CD4-positive, alpha-beta T cell treated with Interleukin-6 at 100 ng/mL for 8 hours (primary cell): ENCODE measurements around the gene DCST2.
A peak's percentile ranks its signal among the peaks of the same experiment; 100 is the strongest.

Experiments used
- DNase-seq: peaks from one replicate; pipeline ENCODE4 v3.0.0-alpha.2; 2020; ENCODE audit warnings: mixed read lengths, low spot score

DCST2 gene

GRCh38 chr1:155069551-155070157 is 36.1 kb upstream of the DCST2 start:
- DNase-seq, result no peak

- DNase-seq, result no peak
These were observed 35.0 kb upstream of the DCST2 start for GRCh38 chr1:155068599-155068998.

GRCh38 chr1:155066777-155067176 is 33.2 kb upstream of the DCST2 start:
- DNase-seq, result no peak

GRCh38 chr1:155064832-155065429 is 31.4 kb upstream of the DCST2 start:
- no peak for DNase-seq

DNA sequence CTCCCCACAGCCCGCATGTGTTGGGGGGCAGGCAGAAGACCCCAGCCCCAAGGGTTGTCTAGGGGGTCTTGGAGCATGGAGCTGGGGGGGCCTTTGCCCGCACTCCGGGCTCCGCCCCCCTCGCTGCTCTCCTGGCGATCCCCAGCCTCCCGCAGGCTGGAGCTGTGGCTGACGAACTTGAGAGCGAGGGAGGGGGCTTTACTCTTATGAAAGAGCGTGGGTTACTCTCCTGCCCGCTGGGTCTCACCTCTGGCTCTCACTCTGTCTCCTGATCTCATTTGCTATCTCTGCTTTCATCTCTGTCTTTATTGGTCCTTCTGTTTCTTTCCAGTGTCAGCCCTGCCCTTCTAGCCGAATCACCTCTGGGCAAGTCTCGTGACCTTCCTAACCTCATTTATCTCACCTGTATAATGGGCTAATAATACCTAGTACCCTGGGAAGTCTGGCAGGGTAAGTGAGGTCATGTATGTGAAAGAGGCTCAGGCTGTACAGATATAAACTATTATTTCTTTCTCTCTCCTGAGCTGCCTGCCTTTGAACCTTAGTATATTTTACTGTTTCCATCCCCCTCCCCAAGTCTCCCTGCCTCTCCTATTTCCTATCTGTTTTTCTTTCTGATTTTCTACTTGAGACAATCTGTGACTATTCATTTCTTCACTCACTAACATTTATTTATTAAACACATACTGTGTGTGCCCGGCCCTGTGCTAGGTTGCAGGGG is 30.7 kb upstream of the DCST2 start:
- no peak for DNase-seq

- DNase-seq, result peak; percentile 87
These were observed 30.0 kb upstream of the DCST2 start, which contains the start of gene EFNA4 for GRCh38 chr1:155063550-155064110. Gene EFNA4 (plus strand): TSS chr1:155063740. CDS start chr1:155063824, 84 bp downstream.

DNA sequence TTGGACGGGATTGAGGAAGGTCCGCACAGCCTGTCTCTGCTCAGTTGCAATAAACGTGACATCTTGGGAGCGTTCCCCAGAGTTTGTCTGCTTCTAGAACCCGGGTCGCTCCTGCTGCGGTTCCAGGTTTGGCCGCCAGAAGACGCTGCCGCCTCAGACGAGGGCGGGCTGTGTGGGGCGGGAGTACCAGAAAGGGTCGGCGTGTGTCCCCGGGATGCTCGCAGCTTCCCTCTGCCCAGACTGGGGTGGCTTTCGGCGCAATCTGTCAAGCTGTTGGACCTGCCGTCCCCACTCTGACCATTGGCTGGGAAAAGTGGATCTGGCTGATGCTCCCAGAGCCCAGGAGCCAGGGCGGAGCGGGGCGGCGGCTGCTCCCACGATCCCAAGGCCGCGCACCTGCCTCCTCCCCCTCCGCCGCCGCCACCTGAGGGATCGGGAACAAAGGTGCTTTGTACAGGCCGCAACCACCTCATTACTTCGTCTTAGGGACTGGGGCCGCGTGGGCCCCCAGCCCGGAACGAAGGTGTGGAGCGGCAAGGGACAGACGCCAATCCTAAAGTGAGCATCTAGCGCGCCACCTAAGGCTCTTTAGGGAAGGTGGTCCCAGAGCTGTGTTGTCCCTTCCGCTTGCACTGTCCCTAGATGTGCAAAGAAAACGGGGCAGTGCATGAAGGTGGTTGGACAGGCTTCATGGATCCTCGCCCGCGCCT is 29.3 kb upstream of the DCST2 start:
- DNase-seq, result peak; percentile 67

GRCh38 chr1:155062151-155062686 is 28.6 kb upstream of the DCST2 start:
- no peak for DNase-seq

GRCh38 chr1:155061381-155062150 is 28.0 kb upstream of the DCST2 start:
- DNase-seq, result peak; percentile 93

- no peak for DNase-seq
These were observed 27.2 kb upstream of the DCST2 start for GRCh38 chr1:155060736-155061135.

DNA sequence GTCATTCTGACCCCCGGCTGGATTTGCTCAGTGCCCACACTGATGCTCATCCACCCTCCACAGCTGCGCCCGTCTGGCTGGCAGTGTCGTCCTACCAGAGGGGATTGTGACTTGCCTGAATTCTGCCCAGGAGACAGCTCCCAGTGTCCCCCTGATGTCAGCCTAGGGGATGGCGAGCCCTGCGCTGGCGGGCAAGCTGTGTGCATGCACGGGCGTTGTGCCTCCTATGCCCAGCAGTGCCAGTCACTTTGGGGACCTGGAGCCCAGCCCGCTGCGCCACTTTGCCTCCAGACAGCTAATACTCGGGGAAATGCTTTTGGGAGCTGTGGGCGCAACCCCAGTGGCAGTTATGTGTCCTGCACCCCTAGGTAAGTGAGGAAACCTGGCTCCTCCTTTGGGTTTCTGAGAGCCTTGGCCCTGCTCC is 24.2 kb upstream of the DCST2 start:
- DNase-seq, result no peak

DNA sequence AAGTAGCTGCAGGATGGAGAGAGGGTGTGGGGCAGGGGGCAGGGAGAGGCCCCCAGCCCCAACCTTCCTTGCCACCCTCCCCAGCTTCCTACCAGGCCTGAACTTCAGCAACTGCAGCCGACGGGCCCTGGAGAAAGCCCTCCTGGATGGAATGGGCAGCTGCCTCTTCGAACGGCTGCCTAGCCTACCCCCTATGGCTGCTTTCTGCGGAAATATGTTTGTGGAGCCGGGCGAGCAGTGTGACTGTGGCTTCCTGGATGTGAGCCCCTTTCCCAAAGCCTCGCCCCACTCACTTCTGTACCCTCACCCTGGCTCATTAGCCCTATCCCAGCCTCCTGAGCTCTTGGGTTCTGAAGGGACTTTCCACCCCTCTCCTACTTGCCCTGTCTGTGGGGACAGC is 23.5 kb upstream of the DCST2 start:
- DNase-seq, result no peak

- DNase-seq, result no peak
These were observed 20.0 kb upstream of the DCST2 start for GRCh38 chr1:155053531-155054105.

GRCh38 chr1:155052439-155053395 is 19.1 kb upstream of the DCST2 start:
- no peak for DNase-seq

- DNase-seq, result peak; percentile 35
These were observed 18.3 kb upstream of the DCST2 start for GRCh38 chr1:155051777-155052398.

DNA sequence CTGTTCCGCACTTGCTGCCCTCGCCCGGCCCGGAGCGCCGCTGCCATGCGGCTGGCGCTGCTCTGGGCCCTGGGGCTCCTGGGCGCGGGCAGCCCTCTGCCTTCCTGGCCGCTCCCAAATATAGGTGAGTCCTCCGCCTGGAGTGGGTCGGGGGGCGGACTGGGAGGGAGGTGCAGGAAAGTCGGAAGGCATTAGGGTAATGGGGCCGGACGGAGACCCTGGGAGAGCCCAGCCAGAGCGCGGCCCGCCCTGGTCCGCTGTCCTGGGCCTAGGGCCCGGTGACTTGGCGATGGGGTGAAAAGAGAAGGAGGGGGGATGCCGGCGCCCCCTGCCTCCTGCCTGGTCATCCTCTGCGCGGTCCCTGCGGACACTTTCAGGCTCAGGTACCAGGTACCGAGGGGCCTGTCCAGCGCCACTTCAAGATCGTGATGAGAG is 17.8 kb upstream of the DCST2 start:
- DNase-seq, result no peak

GRCh38 chr1:155050560-155051341 is 17.2 kb upstream of the DCST2 start, which contains the start of gene ADAM15:
Gene ADAM15 (plus strand): TSS chr1:155051316. CDS start chr1:155051387, 71 bp downstream.
- DNase-seq, result peak; percentile 80
